HG03135 (cell line): ENCODE data around the gene KRTAP5-6.
"Not testable (repeated sequence)": the region's sequence is repeated elsewhere in the genome, so short reads cannot be mapped to it uniquely, and the experiment has no call there.

ENCODE experiments used
- ATAC-seq: cut with Tn5 transposase; IDR thresholded peaks from one replicate; pipeline ENCODE4 v1.9.1; 2021; ENCODE audit warnings: mild to moderate bottlenecking, moderate library complexity; ENCODE audit not compliant: unreplicated experiment

Gene KRTAP5-6

GRCh38 chr11:1661454-1662269 is 35.3 kb upstream of the KRTAP5-6 start:
- ATAC-seq: not testable (repeated sequence)

- not testable (repeated sequence) for ATAC-seq
These were observed 34.2 kb upstream of the KRTAP5-6 start for GRCh38 chr11:1662699-1663283.

- ATAC-seq: no peak
These were observed 31.7 kb upstream of the KRTAP5-6 start for GRCh38 chr11:1665313-1665712.

- ATAC-seq: no peak
These were observed 29.7 kb upstream of the KRTAP5-6 start for GRCh38 chr11:1667121-1667850.

- ATAC-seq: no peak
These were observed 29.1 kb upstream of the KRTAP5-6 start for GRCh38 chr11:1667906-1668305.

GRCh38 chr11:1668911-1669473 is 28.0 kb upstream of the KRTAP5-6 start:
- no peak for ATAC-seq

- no peak for ATAC-seq
These were observed 27.3 kb upstream of the KRTAP5-6 start for GRCh38 chr11:1669546-1670218.

- ATAC-seq: not testable (repeated sequence)
These were observed 26.5 kb upstream of the KRTAP5-6 start for GRCh38 chr11:1670457-1670856.

- no peak for ATAC-seq
These were observed 26.1 kb upstream of the KRTAP5-6 start for GRCh38 chr11:1670905-1671371.

- no peak for ATAC-seq
These were observed 25.3 kb upstream of the KRTAP5-6 start for GRCh38 chr11:1671658-1672057.

GRCh38 chr11:1672613-1673350 is 24.2 kb upstream of the KRTAP5-6 start:
- ATAC-seq: no peak

GRCh38 chr11:1673446-1674172 is 23.4 kb upstream of the KRTAP5-6 start:
- ATAC-seq: no peak

GRCh38 chr11:1674173-1675131 is 22.5 kb upstream of the KRTAP5-6 start:
- ATAC-seq: no peak

- no peak for ATAC-seq
These were observed 21.3 kb upstream of the KRTAP5-6 start for GRCh38 chr11:1675536-1676228.

GRCh38 chr11:1676229-1676740 is 20.7 kb upstream of the KRTAP5-6 start:
- no peak for ATAC-seq

- no peak for ATAC-seq
These were observed 17.1 kb upstream of the KRTAP5-6 start for GRCh38 chr11:1679881-1680280.

- no peak for ATAC-seq
These were observed 14.6 kb upstream of the KRTAP5-6 start for GRCh38 chr11:1682225-1682905.
